Measurements from ENCODE around the gene PYCARD.
"Not testable (repeated sequence)": the region's sequence is repeated elsewhere in the genome, so short reads cannot be mapped to it uniquely, and the experiment has no call there.

Gene PYCARD

DNA sequence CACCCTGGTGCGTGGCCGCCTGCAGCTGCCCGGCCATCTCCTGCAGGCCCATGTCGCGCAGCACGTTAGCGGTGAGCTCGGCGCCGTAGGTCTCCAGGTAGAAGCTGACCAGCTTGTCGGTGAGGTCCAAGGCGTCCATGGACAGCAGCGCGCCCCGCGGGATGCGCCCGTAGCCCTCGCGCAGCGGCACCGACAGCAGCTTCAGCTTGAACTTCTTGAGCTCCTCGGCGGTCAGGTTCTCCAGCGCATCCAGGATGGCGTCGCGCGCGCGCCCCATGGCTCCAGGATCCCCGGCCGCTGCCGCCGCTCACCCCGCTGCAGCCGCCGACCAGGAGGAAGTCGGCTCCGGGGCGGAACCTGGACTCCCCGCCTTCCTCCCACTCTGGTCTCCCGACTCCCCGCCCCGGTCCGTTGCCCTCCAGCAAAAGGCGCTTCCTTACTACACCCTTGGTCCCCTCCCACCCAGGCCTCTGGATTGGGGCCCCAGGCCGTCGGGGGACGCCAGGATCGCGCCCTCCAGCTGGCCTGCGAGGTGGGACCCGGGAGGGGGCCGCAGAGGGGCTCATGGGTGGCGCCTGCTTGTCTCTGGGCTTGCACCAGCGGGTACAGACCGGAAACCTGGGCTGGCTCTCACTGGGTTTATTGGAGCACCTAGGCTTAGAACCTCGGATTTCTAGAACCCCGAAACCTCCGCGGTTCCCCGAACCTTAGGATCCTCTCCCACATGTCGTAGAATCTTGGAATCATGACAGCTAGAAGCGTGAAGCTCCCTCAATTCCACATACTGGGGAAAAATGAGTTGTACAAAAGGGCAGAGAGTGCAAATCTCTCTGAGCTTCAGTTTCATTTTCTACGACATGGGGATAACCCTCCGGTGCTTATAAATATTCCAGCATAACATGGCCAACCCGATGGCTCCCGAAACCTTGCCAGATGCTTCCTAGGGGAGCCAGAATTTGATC lies at the start of gene PYCARD:
Gene PYCARD, minus strand, starts transcription at position 347 of the 962 bp plus-strand sequence. Its CDS starts 70 bp downstream, at position 277.
- DNase-seq: peak; percentile 75

DNA sequence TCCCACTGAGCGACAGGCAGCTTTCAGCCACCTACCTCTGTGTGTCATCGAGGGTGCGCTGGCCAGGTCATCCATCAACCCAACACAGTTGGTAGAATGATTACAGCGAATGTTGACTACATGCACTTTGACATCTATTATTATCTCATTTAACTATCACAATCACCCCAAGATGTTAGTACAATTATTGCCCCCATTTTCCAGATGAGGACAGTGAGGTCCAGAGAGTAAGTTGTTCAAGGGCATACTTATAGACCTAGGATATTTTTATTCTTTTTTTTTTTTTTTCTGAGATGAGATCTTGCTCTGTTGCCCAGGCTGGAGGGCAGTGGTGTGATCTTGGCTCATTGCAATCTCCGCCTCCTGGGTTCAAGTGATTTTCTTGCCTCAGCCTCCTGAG lies 48.9 kb upstream of the PYCARD start:
- no peak for DNase-seq

DNA sequence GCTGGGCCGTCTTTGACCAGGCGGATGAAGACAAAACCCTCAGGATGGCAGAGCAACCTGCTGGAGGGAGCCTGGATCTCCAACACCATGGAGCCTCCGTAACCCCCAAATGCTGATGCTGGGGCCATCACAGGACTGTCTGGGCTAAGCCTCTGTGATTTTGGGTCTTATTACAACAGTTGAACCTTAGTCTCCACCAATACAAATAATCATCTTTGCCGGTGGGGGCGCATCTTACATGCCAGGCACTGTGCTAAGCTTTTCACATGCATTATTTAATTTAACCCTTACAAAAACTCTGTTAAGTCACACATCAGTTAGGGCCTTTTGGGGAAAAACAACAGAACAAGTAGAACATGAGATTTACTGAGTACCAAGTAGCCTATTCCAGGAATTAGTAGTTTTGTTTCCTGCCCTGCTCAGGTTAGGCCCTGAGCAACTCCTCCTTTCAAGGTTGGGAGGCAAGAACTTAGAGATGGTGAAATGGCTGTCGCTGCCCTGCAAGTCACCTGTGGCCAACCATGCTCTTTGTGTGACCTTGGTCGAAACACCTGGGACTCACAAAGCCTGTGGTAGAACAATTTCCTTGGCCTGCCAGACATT lies 48.3 kb upstream of the PYCARD start:
- DNase-seq: no peak

DNA sequence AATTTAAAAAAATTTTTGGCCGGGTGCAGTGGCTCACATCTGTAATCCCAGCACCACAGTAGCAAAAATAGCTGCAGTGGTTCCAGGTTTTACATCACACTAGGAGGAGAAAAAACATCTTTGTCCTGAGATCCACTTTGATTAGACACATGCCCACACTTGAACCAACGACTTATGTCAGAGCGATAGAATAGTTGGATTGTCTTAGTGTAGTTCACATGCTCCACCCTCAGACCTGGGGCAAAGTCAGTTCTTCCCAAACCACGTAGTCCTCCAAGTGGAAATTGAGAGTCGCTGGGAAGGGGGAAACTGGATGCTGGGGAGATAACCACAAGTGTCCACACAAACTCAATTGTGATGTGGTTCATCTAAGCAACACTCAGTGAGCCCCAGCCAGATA lies 45.8 kb upstream of the PYCARD start:
- DNase-seq: no peak

DNA sequence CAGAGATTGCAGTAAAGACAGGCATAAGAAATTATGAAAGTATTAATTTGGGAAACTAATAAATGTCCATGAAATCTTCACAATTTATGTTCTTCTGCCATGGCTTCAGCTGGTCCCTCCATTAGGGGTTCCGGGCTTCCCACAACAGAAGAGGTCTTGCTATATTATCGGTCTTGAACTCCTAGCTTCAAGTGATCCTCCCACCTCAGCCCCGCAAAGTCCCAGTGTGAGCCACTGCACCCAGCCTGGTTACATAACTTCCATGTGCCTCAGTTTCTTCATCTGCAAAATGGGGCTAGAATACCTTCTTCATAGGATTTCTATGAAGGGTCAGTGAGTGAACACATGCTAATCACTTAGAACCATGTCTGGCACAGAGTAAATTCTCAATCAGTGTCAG lies 43.7 kb upstream of the PYCARD start:
- no peak for DNase-seq

DNA sequence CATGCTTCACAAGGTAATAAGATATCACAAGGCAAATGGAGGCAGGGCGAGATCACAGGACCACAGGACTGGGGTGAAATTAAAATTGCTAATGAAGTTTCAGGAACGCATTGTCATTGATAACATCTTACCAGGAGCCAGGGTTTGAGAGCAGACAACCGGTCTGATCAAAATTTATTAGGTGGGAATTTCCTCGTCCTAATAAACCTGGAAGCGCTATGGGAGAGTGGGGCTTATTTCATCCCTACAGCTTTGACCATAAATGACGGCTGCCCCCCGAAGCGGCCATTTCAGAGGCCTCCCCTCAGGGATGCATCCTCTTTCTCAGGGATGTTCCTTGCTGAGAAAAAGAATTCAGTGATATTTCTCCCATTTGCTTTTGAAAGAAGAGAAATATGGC lies 43.0 kb upstream of the PYCARD start:
- DNase-seq: not testable (repeated sequence)

DNA sequence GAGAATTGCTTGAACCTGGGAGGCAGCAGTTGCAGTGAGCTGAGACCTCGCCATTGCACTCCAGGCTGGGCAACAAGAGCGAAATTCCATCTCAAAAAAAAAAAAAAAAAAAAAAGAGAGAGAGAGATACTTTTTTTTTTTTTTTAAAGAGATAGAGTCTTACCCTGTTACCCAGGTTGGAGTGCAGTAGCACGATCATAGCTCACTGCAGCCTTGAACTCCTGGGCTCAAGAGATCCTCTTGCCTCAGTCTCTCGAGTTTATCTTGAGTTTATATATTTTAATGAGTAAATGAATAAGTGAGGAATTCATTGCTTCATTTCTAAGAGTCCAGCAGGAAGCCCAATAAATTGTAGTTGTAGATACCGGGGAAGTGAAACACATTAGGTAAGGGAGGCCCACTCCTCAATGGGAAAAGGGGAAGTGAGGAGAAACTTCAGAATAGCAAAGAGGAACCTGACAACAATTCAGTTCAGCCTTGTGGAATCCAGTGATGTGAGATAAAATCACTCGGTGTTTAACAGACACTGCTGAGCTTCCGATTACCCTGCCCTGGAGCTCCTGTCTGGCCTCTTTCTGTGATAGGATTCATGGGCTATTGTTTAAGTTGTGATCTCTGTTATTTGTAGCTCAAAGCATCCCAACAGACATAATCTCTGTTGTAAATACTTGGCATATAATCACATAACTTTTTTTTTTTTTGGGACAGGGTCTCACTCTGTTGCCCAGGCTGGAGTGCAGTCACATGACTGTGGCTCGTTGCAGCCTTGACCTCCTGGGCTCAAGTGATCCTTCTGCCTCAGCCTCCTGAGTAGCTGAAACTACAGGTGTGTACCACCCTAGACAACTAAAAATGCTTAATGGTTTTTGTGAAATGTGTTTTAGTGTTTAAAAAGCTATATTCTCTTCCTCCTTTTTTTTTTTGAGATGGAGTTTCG lies 41.4 kb upstream of the PYCARD start:
- no peak for DNase-seq

DNA sequence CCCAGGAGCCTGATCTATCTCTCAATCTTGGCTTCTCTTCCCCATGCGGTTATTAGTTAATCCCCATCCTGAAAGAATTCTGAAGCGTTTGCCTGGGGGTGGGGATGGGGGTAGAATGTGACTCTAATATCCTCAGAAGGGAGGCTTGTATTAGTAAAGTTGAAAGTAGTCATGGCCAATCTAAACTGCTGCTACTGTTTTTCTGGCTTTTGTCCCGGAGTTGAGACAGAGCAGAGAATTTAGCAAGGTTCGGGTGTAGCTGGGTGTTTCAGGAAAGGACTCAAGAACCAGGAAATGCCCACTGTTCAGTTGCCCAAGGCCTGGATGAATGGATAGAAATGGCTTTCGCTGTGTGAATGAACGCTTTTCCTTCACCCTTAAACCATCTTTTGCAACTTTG lies 39.6 kb upstream of the PYCARD start:
- DNase-seq: no peak

DNA sequence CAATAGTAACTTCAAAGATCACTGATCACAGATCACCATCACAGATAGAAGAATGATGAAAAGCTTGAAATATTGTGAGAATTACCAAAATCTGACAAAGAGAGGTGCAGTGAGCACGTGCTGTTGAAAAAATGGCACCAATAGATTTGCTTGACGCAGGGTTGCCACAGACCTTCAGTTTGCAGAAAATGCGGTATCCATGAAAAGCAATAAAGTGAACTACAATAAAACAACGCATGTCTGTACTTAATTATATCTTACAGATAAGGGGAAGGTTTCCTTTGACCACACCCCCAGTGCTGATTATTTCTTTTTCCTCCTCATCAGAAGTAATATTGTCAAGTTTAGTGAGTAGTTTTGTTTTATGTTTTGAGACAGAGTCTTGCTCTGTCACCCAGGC lies 35.5 kb upstream of the PYCARD start:
- no peak for DNase-seq

DNA sequence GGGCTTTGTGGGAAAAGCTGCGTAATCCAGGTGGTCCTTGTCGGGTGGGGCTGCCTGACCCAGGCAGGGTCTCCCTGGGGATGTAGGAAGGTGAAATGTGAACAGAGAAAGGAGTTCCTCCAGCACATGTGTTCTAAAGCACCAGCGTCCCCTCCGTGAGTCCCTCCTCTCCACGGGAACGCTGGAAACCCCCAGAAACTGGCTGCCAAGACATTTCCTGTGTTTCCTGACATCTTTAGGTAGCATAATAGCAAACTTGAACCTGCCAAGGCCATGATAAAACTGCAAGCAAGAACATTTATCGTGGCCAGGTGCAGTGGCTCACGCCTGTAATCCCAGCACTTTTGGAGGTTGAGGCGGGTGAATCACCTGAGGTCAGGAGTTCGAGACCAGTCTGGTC lies 26.9 kb upstream of the PYCARD start:
- DNase-seq: no peak

DNA sequence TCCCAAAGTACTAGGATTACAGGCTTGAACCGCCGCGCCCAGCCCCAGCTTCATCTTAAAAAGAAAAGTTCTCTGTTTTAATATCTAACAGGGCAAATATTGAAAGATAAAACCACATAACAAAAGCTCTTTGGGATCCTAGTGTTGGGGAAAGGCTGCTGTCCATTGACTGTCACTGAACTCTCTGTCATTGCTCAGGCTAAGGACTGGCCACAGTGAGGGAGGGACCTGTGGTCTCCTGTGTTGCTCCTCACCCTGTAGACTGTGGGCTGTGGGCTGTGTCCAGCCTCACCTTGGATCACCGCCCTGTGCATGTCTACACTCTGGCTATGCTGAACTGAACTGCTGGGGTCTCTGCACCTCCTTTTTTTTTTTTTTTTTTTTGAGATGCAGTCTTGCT lies 25.6 kb upstream of the PYCARD start:
- DNase-seq: no peak

DNA sequence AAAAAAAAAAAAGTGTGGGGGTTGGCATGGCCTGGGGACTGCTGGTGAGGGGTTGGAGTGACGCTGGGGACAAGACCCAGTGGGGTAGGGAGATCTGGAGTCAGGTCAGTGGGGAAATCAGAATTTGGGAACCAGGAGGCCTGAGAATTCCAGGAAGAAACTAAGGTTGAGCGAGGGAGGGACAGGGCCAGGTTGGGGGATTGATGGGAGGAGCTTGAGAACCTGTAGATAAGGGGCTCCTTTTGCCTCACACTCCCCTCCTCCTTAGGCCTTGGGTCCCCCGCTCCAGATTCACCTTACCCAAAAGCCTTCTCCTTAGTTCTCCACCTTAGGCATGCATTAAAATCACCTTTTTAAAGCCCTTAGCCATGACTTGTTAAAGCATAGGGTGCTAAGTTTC lies 22.6 kb upstream of the PYCARD start:
- DNase-seq: no peak

DNA sequence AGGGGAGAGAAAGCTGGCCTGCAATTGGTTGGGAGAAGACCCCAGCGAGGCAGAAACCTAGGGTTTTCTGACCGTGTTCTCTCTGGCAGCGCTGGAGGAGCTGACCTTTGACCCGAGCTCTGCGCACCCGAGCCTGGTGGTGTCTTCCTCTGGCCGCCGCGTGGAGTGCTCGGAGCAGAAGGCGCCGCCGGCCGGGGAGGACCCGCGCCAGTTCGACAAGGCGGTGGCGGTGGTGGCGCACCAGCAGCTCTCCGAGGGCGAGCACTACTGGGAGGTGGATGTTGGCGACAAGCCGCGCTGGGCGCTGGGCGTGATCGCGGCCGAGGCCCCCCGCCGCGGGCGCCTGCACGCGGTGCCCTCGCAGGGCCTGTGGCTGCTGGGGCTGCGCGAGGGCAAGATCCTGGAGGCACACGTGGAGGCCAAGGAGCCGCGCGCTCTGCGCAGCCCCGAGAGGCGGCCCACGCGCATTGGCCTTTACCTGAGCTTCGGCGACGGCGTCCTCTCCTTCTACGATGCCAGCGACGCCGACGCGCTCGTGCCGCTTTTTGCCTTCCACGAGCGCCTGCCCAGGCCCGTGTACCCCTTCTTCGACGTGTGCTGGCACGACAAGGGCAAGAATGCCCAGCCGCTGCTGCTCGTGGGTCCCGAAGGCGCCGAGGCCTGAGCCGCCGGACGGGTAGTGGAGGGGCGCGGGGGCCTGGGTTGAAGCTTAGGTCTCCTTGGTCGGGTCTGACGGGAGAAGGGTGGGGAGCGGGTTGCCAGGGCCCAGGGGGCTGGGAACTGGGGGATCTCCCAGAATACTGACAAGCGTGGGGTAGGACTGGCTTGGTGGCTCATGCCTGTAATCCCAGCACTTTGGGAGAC lies 21.8 kb upstream of the PYCARD start:
- DNase-seq: no peak

DNA sequence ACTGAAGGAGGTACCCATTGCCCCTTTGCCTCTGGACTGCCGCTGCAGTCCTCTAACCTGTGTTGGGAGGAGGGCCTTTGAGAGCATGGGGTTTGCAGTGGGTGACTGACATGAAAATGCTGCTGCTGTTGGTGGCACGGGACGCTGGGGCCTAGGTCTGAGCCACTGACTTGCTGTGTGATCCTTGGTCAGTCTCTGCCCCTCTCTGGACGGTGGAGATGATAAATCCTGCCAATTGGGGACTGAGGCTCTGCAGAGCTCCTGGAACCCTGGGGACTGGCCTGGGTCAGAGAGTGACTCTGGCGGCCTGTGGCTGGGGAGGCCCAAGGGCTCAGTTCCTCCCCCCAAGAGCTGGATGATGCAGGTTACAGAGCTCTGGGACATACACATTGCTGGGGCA lies 20.5 kb upstream of the PYCARD start:
- DNase-seq: no peak

DNA sequence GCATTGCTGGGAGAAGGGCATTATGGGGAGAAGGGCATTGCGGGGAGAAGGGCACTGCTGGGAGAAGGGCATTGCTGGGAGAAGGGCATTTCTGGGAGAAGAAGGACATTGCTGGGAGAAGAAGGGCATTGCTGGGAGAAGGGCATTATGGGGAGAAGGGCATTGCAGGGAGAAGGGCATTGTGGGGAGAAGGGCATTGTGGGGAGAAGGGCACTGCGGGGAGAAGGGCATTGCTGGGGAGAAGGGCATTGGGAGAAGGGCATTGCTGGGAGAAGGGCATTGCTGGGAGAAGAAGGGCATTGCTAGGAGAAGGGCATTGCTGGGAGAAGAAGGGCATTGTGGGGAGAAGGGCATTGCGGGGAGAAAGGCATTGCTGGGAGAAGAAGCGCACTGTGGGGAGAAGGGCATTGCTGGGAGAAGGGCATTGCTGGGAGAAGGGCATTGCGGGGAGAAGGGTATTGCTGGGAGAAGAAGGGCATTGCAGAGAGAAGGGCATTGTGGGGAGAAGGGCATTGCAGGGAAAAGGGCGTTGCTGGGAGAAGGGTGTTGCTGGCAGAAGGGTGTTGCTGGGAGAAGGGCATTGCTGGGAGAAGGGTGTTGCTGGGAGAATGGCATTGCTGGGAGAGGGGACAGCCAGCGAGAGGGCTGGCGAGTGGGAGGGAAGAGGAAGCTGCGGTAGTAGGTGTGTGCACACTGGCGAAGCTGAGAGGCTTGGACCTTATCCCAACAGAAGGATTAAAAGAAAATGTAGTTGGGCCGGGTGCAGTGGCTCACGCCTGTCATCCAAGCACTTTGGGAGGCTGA lies 19.0 kb upstream of the PYCARD start:
- DNase-seq: no peak

DNA sequence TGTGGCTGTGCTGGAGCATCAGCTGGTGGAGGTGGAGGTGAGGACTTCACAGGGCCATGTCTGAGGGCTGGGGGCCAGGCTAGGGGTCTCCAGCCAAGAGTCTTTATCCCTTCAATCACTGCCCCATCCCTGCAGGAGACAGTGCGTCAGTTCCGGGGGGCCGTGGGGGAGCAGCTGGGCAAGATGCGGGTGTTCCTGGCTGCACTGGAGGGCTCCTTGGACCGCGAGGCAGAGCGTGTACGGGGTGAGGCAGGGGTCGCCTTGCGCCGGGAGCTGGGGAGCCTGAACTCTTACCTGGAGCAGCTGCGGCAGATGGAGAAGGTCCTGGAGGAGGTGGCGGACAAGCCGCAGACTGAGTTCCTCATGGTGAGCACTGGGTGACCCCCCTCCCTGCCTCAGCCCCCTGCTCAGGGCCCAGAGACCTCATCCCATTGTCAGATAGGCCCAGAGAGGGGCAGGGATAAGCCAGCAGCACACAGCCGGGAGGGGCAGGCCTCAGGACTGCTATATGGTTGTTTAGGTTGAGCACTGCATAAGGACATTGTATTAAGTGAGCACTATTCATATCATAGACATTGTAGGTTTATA lies 16.7 kb upstream of the PYCARD start:
- DNase-seq: no peak

DNA sequence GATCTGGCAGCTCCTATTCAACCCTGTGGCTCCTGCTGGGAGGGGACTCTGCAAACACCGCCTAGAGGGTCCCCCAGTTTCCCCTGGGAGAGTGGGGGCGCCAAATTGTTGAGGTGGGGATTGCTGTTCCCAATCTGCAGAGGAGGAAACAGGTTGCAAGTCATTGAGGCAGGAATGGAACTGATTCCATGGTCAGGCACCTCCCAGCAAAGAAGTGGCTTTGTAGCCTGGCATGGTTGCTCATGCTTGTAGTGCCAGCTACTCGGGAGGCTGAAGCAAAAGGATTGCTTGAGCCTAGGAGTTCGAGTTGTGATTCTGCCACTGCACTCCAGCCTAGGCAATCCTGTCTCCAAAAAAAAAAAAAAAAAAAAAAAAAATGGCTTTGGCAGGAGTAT lies 14.6 kb upstream of the PYCARD start:
- DNase-seq: no peak

DNA sequence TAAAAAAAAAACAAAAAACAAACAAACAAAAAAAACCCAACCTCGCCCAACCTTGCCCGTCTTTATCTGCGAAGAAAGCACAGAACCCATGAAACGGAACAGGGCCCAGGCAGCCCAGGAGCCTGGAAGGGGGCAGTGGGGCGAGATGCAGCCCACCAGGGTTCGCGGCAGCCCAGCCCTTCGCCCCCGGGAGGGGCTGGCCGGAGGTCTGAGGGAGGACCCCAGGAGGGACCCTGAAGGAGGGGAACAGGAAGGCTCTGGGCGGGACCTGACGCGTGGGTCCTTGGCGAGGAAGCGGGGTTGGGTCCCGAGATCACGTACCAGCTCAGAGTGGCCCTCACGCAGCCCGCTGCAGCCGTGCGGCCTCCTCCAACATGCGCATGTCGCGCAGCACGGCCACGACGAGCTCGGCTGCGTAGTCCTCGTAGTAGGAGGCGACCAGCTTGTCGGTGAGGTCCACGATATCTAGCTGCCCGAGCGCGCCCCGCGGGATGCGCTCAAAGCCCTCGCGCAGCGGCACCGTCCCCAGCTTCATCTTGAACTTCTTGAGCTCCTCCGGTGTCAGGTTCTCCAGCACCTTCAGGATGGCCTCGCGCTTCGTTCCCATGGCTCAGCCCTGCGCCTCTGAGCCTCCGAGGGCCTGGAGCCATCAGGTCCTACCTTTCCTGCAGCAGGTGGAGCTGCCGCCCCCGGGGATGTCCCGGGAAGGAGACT lies 14.0 kb upstream of the PYCARD start, which contains the start of gene PYDC1:
Gene PYDC1, minus strand, starts transcription at position 714 of the 714 bp plus-strand sequence. Its CDS starts 107 bp downstream, at position 607.
- no peak for DNase-seq

DNA sequence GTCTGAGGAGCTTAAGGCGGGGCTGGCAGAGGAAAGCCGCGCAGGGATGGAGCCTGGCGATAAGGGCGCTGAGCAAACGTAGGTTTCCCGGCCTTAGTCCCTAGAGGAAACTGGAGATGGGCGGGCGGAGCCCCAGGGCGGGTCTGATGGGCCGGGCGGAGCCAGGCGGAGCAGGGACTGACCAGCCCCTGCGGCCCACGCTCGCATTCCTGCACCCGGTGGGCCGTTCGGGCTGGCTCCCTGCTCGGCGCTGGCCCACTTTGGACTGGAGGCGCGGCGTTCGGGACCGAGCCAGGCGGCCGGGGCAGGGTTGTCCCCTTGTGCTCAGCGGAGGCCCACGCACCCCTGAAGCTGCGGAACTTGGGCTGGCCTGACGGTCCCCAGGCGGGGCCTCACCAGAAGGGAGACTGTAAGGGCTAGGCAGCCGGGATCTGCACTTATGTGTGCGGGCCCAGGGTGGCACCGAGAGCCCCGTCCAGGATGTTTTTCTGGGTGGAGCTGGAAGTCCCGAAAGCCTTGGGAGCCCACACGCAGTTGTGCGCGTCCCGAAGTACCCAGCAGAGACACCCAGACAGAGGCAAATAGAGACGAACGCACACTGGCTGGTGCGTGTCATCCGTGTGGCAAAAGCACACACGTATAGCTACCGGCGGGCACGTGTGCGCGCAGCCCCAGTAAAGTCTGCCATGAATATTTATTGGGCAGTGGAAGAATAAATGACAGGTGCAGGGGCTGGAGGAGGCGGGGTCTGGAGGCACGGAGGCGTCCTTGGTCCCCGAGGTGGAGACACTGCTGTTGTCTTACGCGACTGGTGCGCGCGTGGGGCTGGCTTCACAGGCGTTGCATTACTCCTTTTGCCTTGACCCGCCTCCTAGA lies 13.0 kb upstream of the PYCARD start:
- peak; percentile 66 for DNase-seq
